NCI-H1417 (cell line): ENCODE measurements around the gene TOPAZ1.
A peak's percentile ranks its signal among the peaks of the same experiment; 100 is the strongest.
"Not testable (repeated sequence)": the region's sequence is repeated elsewhere in the genome, so short reads cannot be mapped to it uniquely, and the experiment has no call there.

Source experiments
- DNase-seq, 3 experiments: peaks; one replicate each; lab custom pipeline; 2025; lab: John Stamatoyannopoulos, UW

TOPAZ1 gene

DNA sequence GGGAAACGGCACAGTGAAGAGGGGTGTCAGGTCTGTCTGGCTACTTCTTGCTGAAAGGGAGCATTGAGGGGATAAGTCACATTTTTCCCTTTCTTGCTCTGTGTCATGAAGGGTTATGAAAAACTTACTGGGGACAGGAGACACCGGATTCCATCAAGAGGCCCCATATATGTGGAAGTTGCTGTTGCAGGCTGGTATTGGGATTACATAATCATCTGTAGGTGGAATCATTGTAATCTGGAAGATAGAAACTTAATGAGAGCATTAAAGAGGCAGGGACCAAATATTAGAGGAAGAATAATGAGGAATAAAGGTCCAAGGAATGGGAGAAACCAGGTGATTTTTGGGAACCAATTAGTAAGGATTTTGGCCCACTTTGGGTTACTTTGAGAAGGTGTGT lies 92.6 kb downstream of the TOPAZ1 start:
- no peak for DNase-seq

- DNase-seq, result peak in 1 of 3 experiments; percentile 42
Measured at GRCh38 chr3:44337248-44337785, 95.6 kb downstream of the TOPAZ1 start.

GRCh38 chr3:44338010-44338827 lies 96.5 kb downstream of the TOPAZ1 start, which contains the start of gene TCAIM:
Gene TCAIM (plus strand): TSS chr3:44338766. CDS start chr3:44354783, 16,017 bp downstream.
- DNase-seq, result peak; percentile 92 to 98 (median 95)

DNA sequence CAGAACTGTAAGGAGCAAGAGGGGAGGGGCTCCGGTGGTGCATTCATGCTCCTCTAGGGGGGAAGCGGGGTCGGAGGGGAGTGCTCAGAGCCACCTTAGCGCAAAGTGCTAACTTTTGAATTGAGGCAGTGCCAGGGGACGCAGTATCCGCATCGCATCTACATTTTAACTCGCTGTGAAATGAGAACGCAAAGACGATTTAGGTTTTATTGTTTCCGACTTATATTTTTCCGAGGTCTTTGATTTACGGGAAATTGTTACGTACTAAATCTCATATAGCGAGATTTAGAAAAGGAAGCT lies 97.1 kb downstream of the TOPAZ1 start:
- DNase-seq, result no peak

GRCh38 chr3:44339181-44340057 lies 97.7 kb downstream of the TOPAZ1 start:
- DNase-seq, result no peak

DNA sequence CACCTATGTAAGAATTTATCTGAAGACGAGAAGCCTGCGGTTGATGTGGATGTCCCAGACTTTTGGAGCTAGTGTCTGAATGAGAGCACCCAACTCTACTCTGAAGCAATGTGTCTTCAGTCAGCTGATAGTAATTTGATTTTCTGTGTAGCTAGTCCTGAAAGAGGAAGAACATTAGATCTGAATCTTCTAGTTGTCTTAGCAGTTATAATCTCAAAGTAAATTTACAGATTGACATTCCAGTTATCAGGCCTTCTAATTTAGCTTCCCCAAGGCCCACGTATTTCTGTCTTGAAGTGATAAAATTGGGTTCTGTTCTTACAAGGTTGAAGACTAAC lies 98.3 kb downstream of the TOPAZ1 start:
- no peak for DNase-seq

DNA sequence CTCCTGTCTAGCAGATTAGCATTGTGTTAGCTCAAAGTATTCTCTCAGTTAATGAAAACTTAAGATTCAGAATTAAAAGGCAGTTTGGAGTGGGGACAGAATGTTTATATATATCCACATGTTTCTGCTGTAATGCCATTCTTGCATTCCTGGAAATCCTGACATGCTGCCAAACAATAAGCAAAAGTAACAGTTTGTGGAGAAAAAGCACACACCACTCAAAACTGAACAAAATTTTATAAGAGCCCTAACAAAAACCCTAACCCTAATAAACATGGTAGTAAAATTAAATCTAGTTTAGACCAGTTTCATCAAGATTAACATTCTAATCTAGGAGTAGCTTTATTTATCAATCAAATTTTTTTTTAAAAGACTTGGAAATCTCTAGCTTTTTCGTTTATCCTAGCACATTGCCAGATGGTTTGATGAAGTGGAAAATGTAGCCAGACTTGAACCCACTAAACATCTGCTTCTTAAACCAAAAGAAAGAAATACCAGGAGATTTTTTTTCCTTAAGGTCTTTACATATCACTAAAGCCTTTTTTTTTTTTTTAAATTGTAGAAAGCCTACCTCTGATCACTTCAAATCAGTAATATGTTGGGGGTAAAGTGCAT lies 100.6 kb downstream of the TOPAZ1 start:
- DNase-seq, result no peak

GRCh38 chr3:44343421-44343820 lies 101.7 kb downstream of the TOPAZ1 start:
- DNase-seq, result no peak

DNA sequence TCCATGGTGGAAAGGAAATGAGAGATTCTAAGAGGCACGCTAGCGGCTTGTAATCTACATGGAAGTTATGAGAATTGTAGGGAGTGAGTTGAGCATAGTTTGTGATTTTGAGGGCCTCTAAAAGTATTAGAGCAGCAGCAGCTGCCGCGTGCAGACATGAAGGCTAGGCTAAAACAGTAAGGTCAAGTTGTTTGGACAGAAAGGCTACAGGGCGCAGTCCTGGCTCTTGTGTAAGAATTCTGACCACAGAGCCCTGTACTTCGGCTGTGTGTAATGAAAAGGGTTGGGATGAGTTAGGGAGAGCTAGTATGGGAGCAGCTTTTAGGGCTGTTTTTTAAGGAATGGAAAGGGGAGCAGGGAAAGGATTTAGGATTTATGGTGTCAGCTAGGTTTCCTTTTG lies 104.9 kb downstream of the TOPAZ1 start:
- not testable (repeated sequence) for DNase-seq

DNA sequence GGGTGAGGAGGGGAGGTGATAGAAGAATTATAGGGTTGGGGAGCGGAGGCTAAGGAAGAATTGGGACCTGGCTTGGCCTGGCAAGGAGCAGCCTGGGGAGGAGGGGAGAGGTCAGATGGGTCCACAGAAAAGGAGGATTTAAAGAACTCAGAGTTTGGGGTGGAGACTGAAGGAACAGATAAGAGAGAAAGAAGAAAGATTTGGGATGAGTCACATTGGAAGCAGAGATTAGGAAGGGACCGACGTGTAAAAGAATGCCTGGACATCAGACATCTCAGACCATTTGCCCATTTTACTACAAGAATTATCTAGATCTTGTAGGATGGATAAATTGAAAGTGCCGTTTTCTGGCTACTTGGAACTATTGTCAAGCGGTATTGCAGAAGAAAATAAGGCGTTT lies 107.3 kb downstream of the TOPAZ1 start:
- no peak for DNase-seq

GRCh38 chr3:44353355-44353924 lies 111.8 kb downstream of the TOPAZ1 start:
- no peak for DNase-seq

- peak in 1 of 3 experiments; percentile 36 for DNase-seq
Measured at GRCh38 chr3:44355362-44356033, 113.8 kb downstream of the TOPAZ1 start.

DNA sequence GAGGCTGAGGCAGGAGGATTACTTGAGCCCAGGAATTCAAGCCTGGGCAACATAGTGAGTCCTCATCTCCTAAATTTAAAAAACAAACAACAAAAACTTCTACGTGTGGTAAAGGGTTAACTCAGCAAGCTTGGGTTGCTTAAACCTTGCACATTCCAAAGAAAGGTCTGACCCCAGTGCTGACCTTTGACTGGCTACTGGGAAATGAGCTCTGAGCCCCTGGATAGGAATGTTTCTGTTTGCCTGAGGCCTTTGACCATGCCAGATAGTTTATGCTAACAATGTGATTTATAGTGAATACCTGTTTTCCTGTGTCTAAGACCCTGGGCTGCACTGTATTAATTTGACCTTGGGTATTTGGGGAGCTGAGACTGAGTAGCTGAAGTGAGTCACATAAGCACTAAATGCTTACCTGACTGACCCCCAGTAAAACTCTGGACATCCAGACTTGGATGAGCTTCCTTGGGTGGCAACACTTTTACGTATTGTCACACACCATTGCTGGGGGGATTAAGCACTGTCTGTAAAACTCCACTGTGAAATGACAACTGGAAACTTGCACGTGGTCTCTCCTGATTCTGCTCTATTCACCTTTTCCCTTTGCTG lies 117.6 kb downstream of the TOPAZ1 start:
- no peak for DNase-seq

DNA sequence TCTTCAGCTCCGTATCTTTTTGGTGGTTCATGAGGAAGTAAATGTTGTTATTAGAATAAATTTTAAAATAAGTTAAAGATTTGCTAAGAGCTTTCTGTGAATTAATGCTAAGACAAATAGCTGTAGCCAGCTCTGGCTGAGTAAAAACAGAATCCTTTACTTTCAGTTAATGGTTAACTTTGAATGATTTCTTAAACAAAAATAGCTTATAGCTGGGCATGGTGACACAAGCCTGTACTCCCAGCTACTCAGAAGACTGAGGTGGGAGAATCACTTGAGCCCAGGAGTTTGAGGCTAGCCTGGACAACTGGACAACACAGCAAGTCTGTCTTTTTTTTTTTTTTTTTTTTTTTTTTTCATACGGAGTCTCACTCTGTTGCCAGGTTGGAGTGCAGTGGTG lies 121.9 kb downstream of the TOPAZ1 start:
- no peak for DNase-seq

DNA sequence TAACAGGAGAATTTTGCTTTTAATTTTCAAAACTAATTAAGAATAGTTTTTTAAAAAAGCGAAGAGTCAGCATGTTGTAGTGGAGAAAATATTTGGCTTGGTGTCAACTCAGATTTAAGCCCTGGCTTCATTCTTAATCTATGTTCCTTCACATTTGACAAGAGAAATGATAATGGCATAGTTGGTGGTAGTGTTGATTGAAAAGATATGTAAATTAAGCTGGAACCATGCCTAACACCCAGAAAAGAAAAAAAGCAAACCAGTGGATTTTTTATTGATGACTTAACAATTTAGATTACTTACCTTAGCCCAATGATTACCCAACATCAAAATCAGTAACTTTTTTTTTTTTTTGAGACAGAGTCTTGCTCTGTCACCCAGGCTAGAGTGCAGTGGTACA lies 124.3 kb downstream of the TOPAZ1 start:
- no peak for DNase-seq

DNA sequence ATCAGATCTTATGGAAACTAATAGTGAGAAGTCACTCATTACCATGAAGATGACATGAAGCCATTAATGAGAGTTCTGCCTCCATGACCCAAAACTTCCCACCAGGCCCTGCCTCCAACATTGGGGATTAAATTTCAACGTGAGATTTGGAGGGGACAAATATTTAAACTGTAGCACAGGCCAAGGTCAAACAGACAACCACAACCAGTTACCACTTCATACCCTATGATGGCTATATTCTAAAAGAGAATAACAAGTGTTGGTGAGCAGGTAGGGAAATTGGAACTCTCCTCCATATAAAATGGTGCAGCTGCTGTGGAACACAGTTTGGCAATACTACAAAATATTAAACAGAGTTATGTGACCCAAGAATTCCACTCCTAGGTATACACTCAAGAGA lies 133.8 kb downstream of the TOPAZ1 start:
- no peak for DNase-seq
